SU-DHL-6 (cell line): ENCODE data around the gene SLCO3A1.

Experiments
- CTCF ChIP-seq: fragments of 200-600 bp; sonication (generic); IDR thresholded peaks from one replicate; pipeline ENCODE4 v1.5.1; 2017; ENCODE audit warnings: antibody characterized with exemption, mild to moderate bottlenecking, low read length, moderate library complexity; ENCODE audit not compliant: insufficient read depth, poor library complexity, severe bottlenecking
- EZH2phosphoT487 ChIP-seq: fragments of 200-600 bp; sonication (generic), shearing (Covaris generic); conservative IDR thresholded peaks from 2 replicates; pipeline ENCODE4 v1.6.1; 2018; ENCODE audit warnings: mild to moderate bottlenecking, antibody characterized with exemption, low read length, moderate library complexity, mixed read lengths

GRCh38 chr15:92047900-92048299 is 194.4 kb downstream of the SLCO3A1 start:
- TF ChIP-seq CTCF (no peak), EZH2phosphoT487 (no peak)
